Measurements from ENCODE around the gene UGT1A7.

Gene UGT1A7

GRCh38 chr2:233793465-233794127 is 111.9 kb downstream of the UGT1A7 start:
- H3K4me3 ChIP-seq (ENCODE audit: low read depth, low read length) = no peak overlapping the region
- in situ Hi-C loops (cut with HindIII; ENCODE audit: low sequenced_read_pairs) = no loop called here
- TF ChIP-seq CTCF (IDR thresholded peaks at IDR 0.05; ENCODE audit: low read depth, low read length, missing control alignments) = no peak
- no peak for DNase-seq (ENCODE audit: low read depth)

GRCh38 chr2:233794128-233794658 is 112.5 kb downstream of the UGT1A7 start:
- DNase-seq (ENCODE audit: low read depth) = no peak
- H3K4me3 ChIP-seq (ENCODE audit: low read depth, low read length) = no peak overlapping the region
- in situ Hi-C loops (cut with HindIII; ENCODE audit: low sequenced_read_pairs) = no loop called here
- no peak for TF ChIP-seq CTCF (IDR thresholded peaks at IDR 0.05; ENCODE audit: low read depth, low read length, missing control alignments)

DNA sequence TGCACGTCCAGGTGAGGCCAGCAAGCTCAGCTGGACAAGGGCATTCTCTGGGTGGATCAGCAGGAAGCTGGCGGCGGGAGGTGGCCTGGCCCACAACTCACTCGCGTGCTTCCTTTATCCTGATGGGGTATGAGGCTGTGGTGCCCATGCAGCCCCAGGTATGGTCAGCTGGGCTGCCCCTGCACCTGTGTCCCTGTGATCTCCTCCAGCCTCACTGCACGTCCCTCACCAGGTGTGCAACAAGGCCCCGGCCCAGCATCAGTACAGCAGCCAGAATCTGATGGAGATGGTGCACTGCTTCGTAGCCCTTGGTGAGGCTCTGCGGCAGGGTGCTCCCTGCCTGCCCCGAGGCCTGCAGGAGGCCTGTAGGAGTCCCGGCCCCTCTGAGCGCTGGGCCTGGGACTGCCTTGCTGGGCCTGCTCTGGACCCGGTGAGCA is 114.1 kb downstream of the UGT1A7 start:
- H3K4me3 ChIP-seq (ENCODE audit: low read depth, low read length) = no peak overlapping the region
- in situ Hi-C loops (cut with HindIII; ENCODE audit: low sequenced_read_pairs) = no loop called here
- DNase-seq (ENCODE audit: low read depth) = no peak
- no peak for TF ChIP-seq CTCF (IDR thresholded peaks at IDR 0.05; ENCODE audit: low read depth, low read length, missing control alignments)

GRCh38 chr2:233796254-233796653 is 114.6 kb downstream of the UGT1A7 start:
- no peak for TF ChIP-seq CTCF (IDR thresholded peaks at IDR 0.05; ENCODE audit: low read depth, low read length, missing control alignments)
- H3K4me3 ChIP-seq (ENCODE audit: low read depth, low read length) = no peak overlapping the region
- no peak for DNase-seq (ENCODE audit: low read depth)
- in situ Hi-C loops (cut with HindIII; ENCODE audit: low sequenced_read_pairs) = no loop called here

DNA sequence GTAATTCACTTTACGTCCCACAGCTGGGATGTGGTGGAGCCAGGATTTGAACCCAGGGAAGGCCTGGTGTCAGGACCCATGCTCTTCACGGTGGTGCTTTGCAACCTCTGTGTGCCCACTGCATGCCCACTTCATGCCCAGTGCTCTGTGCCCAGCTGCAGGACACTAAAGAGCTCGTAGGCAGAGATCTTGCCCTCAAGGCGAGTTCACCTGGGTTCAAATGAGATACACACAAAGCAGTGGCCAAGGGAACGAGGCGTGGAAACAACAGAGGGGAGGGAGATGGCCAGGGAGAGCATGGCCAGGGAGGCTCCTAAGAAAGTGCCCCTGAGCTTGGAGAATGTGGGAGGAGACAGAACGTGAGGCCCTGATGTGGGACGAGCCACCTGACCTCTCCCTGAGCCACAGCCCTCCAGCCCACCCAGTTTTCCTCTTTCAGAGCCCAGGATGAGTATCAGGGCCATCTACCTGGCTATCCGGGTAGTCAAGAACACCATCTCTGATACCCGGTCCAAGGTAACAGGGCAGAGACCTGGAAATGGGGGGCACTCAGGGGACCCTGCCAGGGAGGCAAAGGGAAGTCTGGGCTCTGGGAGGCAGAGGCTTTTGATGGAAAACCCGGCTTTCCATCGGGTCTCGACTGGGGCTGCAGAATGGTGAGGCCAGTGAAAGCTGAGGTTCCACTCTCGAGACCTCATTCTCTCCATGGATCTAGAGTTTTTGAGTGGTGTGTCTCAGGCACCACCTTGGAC is 116.8 kb downstream of the UGT1A7 start:
- H3K4me3 ChIP-seq (ENCODE audit: low read depth, low read length) = no peak overlapping the region
- no peak for DNase-seq (ENCODE audit: low read depth)
- TF ChIP-seq CTCF (IDR thresholded peaks at IDR 0.05; ENCODE audit: low read depth, low read length, missing control alignments) = no peak
- in situ Hi-C loops (cut with HindIII; ENCODE audit: low sequenced_read_pairs) = no loop called here

GRCh38 chr2:233799087-233799665 is 117.5 kb downstream of the UGT1A7 start:
- H3K4me3 ChIP-seq (ENCODE audit: low read depth, low read length) = no peak overlapping the region
- TF ChIP-seq CTCF (IDR thresholded peaks at IDR 0.05; ENCODE audit: low read depth, low read length, missing control alignments) = no peak
- in situ Hi-C loops (cut with HindIII; ENCODE audit: low sequenced_read_pairs) = no loop called here
- no peak for DNase-seq (ENCODE audit: low read depth)

All from astrocyte of the cerebellum (primary cell).